DND-41 (cell line): ENCODE results near the gene CLBA1.

Source experiments
- CTCF ChIP-seq: IDR thresholded peaks from 2 replicates; pipeline ENCODE4 v1.5.1; 2012; ENCODE audit warnings: borderline replicate concordance, low read length, moderate library complexity, mild to moderate bottlenecking; ENCODE audit not compliant: poor library complexity, severe bottlenecking; ENCODE audit errors: extremely low read depth
- EZH2 ChIP-seq: IDR thresholded peaks from 3 replicates; pipeline ENCODE4 v1.6.1; 2012; ENCODE audit warnings: borderline replicate concordance, low read depth, mild to moderate bottlenecking, moderate library complexity, low read length, inconsistent platforms; ENCODE audit not compliant: severe bottlenecking

- TF ChIP-seq CTCF (no peak), EZH2 (no peak)
Measured at GRCh38 chr14:104996032-104996431, 10.4 kb downstream of the CLBA1 start.
